NCI-H1436 (cell line): ENCODE measurements around the gene OSM.

Experiments
- DNase-seq: peaks from one replicate; lab custom pipeline; 2025; lab: John Stamatoyannopoulos, UW

OSM gene

GRCh38 chr22:30262917-30263741 lies 3.5 kb downstream of the OSM start:
- peak; percentile 45 for DNase-seq

- no peak for DNase-seq
Observed at GRCh38 chr22:30262112-30262511, 4.5 kb downstream of the OSM start.

GRCh38 chr22:30261134-30261533 lies 5.5 kb downstream of the OSM start:
- DNase-seq: no peak

GRCh38 chr22:30260682-30261081 lies 6.0 kb downstream of the OSM start:
- DNase-seq: no peak

- no peak for DNase-seq
Observed at GRCh38 chr22:30260276-30260675, 6.4 kb downstream of the OSM start.

- DNase-seq: no peak
Observed at GRCh38 chr22:30254314-30254713, 12.3 kb downstream of the OSM start.

- DNase-seq: no peak
Observed at GRCh38 chr22:30253205-30253852, 13.3 kb downstream of the OSM start.

- no peak for DNase-seq
Observed at GRCh38 chr22:30252411-30253204, 14.0 kb downstream of the OSM start.

GRCh38 chr22:30251711-30252110 lies 14.9 kb downstream of the OSM start:
- no peak for DNase-seq

GRCh38 chr22:30250661-30251267 lies 15.9 kb downstream of the OSM start:
- no peak for DNase-seq

GRCh38 chr22:30250039-30250565 lies 16.5 kb downstream of the OSM start:
- DNase-seq: no peak

GRCh38 chr22:30249049-30250038 lies 17.3 kb downstream of the OSM start:
- DNase-seq: no peak

GRCh38 chr22:30248484-30248883 lies 18.2 kb downstream of the OSM start:
- DNase-seq: no peak

GRCh38 chr22:30247974-30248373 lies 18.7 kb downstream of the OSM start:
- no peak for DNase-seq

- no peak for DNase-seq
Observed at GRCh38 chr22:30247561-30247960, 19.1 kb downstream of the OSM start.

- no peak for DNase-seq
Observed at GRCh38 chr22:30246814-30247376, 19.8 kb downstream of the OSM start.

GRCh38 chr22:30245985-30246813 lies 20.5 kb downstream of the OSM start, which contains the start of gene LIF:
LIF (minus strand) TSS chr22:30246759; CDS start chr22:30246695, 64 bp downstream.
- no peak for DNase-seq

GRCh38 chr22:30245181-30245984 lies 21.3 kb downstream of the OSM start:
- no peak for DNase-seq

GRCh38 chr22:30244641-30245040 lies 22.0 kb downstream of the OSM start:
- no peak for DNase-seq
